GM19397 (cell line): ENCODE data around the gene THTPA.
"Not testable (repeated sequence)": the region's sequence is repeated elsewhere in the genome, so short reads cannot be mapped to it uniquely, and the experiment has no call there.

Experiments used
- ATAC-seq: cut with Tn5 transposase; IDR thresholded peaks from one replicate; pipeline ENCODE4 v1.9.1; 2021; ENCODE audit warnings: mild to moderate bottlenecking, moderate library complexity; ENCODE audit not compliant: unreplicated experiment

Gene THTPA

DNA sequence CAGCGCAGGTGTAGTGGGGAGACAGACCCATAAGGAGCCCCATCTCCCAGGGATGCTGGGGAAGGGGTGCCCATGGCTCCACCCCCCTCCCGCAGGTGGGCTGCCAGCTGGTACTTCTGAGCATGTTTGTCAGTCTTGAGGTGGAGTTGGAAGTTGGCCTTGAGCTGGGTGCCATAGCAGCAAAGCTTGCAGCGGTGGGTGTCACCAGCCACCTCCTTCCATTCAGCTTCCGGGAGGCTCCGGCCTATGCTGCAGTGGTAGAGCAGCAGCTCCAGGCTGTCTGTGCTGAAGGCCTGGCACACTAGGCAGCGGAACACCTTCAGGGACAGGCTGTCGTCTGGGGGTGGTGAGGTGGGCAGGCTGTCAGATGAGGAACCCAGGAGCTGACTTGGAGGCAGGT lies 23.4 kb upstream of the THTPA start:
- ATAC-seq, result no peak

- ATAC-seq, result no peak
Measured at GRCh38 chr14:23533652-23534435, 22.2 kb upstream of the THTPA start.

DNA sequence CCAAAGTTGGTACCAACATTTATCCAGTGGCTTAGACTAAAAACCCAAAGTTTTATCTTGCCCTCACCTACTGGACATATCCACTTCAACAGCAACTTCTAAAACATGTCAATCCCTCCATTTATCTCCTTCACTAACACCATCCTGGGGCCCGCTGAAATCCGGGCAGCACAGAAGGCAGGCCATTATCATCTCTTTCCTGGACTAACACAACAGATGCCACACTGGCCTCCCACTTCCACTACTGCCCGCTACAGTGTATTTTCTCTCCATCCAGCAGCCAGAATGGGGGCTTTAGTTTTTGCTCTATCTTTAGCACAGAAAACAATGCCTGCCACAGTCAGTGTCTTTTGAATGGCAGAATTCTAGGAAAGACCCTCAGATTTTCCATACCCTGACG lies 20.1 kb upstream of the THTPA start:
- ATAC-seq, result no peak

DNA sequence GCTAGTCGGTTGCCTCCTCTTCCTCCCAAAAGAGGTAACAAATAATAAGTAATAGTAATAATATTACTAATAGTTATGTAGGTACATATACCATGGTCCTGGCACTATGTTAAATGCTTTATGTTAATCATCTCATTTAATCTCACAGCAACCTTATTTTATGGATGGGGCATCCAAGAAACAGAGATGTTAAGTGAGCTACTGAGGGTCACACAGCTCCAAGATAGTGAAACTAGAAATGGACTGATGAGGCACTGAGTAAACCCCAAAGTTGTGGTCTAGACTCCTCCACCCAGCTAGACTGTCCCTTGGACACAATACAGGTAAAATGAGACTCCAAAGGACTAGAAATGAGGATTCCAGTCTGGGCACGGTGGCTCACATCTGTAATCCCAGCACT lies 19.6 kb upstream of the THTPA start:
- ATAC-seq, result no peak

DNA sequence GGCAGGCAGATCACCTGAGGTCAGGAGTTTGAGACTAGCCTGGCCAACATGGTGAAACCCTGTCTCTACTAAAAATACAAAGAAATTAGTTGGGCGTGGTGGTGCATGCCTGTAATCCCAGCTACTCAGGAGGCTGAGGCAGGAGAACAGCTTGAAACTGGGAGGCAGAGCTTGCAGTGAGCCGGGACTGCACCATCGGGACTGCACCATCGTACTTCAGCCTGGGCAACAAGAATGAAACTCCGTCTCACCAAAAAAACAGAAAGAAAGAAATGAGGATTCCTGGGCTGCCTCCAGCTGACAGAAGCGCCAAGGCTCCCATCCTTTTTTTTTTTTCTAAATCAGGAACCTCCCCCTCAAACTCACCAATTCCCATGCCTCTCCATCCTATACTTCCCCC lies 19.2 kb upstream of the THTPA start:
- ATAC-seq, result not testable (repeated sequence)

DNA sequence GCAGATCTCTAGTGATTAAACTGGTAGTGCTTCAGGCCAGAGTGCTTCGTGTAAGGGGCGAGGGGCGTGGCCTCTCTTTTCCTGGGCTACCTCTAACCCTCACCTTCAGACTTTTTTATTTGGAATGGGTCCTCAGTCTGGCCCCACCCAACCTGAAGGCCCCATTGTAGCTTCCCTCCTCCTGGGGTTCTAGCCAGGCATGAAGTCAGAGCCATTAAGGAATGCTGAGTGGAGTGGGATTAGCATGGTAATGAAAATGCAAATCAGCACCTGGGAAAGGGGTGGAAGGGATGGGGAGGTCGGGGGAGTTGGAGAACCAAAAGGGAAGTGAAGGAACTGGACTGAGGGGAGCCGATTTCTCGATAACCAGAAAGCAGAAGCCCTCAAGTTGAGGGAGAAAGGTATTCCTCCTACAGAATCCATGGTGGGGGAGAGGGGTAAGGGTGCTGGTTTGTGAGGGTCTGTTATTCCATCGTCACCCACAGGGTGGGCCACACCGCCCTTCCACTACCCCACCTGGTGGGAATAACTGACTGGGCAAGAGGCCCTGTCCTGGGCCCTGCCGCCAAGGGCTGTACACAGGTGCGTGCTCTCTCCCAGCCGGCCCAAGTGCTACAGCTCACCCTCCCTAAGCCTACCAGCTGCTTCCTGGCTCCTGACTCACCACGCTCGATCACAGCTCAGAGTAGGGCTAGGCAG lies 18.6 kb upstream of the THTPA start:
- no peak for ATAC-seq

DNA sequence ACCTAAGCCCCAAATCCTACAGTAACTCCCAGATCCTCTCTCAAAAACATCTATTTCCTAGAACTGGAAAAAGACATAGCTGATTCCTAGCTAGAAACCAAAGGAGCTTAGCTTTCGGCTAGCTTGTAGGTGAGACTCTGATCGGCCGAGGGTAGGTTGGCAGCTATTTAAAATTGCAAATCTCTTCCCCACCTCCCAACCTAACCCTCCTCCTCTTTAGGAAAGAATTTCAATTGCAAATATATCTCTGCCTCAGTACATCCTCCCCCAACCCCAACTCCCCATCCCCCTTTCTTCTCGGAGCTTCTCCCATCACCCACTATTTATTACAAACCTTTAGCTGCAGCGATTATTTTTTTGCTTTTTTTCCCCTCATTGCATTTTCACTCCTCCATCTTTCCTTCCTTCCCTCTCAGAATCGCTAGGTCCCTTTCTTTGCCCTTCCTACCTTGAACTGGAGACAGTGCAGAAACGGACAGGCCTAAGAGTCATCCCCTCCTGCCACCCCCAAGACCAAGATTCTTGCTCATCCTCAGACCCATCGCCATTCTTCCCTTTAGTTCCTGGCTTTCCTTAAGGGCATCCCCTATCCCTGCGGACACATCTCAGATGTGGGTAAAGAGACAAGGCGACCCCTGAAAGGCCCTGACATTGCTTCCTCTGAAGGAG lies 17.9 kb upstream of the THTPA start:
- ATAC-seq, result no peak

- no peak for ATAC-seq
Measured at GRCh38 chr14:23538785-23539184, 17.3 kb upstream of the THTPA start.

- ATAC-seq, result no peak
Measured at GRCh38 chr14:23539248-23540140, 16.6 kb upstream of the THTPA start.

DNA sequence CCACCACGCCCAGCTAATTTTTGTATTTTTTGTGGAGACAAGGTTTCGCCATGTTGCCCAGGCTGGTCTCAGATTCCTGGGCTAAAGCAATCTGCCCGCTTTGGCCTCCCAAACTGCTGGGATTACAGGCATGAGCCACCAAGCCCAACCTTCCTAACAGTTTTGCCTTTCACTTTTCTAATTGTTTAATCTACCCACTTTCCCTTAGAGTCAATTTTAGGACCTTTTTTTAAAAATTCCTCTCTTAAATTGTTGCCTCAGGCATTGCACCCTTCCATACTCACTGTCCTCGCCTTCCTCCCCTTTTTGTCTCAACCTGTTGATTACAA lies 16.0 kb upstream of the THTPA start:
- no peak for ATAC-seq

DNA sequence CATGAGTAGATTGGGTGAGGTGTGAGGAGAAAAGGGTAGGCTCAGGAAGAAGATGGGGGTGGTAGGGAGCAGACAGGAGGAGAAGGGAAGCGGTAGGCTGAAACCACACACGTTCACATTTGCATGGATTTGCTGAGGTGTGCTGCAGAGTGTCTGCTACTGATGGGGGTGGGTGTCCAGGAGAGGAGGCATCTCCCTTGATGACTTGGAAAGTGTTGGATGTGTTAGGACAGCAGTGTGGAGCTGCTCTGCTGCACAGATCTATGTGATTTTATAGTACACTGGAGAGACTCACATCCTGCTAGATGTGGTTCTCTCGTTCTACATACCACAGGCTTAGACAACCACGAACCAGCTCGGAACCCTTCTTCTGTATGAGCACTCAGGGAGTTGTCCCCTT lies 13.8 kb upstream of the THTPA start:
- no peak for ATAC-seq

DNA sequence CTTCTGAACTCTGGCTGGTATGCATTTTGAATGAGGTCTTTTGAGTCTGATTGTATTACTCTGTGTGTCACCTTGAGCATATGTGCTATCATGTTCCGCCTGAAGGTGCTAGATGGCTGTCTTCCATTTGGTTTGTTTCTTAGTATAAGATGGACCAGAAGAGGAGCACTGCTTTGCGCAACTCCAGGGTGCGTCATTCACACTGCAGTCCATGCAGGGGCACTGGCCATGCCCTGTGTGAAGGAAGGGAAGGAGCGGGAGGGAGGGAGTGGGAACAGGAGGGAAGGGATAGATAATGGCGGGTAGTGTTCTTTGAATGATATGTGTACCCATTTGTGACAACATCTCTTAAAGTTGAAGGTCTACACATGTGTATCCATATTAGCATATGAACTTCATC lies 12.7 kb upstream of the THTPA start:
- ATAC-seq, result no peak

- ATAC-seq, result no peak
Measured at GRCh38 chr14:23544511-23545447, 11.3 kb upstream of the THTPA start.

DNA sequence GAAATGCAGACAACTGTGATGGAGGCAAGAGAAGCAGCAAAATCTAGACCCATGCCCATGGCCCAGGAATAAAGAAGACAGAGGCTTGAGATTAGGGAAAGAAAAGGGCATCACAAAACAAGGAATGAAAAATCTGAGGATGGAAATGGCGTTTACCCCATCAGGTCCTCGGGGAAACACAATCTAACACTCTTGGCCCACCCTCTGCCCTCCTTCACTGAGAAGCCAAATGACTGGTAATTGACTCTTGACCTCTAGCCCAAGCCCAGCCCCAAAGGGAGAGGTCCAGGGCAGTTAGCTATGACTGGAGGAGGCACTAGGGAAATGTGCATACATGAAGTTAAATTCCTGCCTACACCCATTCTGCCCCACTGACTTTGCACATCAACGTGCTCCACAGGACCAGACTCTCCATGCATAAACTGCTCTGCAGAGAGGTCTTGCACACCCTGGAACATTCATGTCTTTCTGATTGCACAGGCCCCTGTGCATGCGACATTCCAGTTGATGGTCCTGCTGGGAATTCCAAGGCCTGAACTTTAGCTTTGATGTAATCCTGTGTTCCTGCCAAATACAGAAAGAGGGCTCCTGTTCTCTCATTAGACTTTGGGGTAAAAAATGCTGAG lies 10.2 kb upstream of the THTPA start:
- ATAC-seq, result no peak

- no peak for ATAC-seq
Measured at GRCh38 chr14:23546450-23547035, 9.5 kb upstream of the THTPA start.

- no peak for ATAC-seq
Measured at GRCh38 chr14:23547924-23548323, 8.1 kb upstream of the THTPA start.

DNA sequence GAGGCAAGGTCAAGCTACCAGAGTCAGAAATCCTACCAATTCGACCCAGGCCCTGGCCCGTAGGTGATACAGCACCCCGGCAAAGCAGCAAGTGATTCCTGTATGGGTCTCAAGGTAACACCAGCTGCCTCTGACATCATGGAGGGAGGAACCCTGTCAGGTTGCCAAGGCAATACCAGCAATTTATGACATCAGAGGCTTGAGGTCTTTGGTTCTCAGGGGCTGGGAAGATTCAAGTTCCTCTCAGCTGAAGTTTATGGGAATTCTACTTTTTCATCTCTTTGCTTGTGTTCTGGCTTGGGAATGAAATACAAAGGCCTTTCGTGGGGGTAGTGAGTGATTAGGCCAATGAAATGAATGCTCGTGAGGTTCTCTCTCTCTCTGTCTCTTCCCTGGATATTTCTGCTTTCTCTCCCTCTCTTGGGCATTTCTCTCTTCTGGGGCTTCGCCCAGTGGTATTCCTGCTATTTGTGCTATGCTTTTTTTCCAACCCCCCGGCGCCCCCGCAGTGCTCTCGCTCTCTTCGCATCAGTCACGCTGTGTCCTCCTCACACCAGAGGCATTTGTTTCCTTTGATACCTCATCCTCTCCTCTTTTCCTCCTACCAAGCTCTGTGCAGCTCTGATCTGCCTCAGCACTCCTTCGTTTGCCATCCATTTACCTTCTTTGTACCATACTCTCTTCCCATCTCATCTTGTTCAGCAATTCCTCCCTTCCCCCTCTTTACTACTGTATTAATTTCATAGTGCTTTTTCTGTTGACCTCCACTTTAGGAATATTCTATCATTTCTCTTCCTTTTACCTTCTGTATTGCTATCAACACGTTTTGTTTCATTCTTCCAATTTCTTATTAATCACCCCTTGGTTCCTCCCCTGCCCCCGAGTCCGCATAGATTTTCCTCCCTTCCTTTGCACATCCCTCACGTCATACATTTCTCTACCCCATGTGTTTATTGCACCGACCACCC lies 7.4 kb upstream of the THTPA start:
- ATAC-seq, result no peak
